Gastrocnemius medialis (tissue), 4 donors: ENCODE measurements around the gene SLC30A7. TPM values are rescaled to one million over a fixed set of nuclear protein-coding genes. Genes with fewer than 3 reads are reported as not detected.

Source experiments
- ATAC-seq, 2 donors: fragments of 150-250 bp; one replicate each; pipeline ENCODE4 v1.9.1; 2016
- DNase-seq, 2 donors: peaks; one replicate each; pipeline ENCODE4 v3.0.0-alpha.2; 2019
- H3K27ac ChIP-seq, 4 donors: fragments of 200-600 bp; sonication (generic); 1 replicate in 1 of 4; 2 replicates in 3 of 4; pipeline ENCODE4 v1.5.1; 2016 to 2018; ENCODE audit warnings: mild to moderate bottlenecking in 2 of 4, moderate library complexity in 1 of 4
- H3K27me3 ChIP-seq, 3 donors: fragments of 200-600 bp; sonication (generic) in 2 of 3; 1 replicate in 1 of 3; 2 replicates in 2 of 3; pipeline versions ENCODE4 v1.5.1 to v1.6.0; 2016 to 2019; ENCODE audit warnings: mild to moderate bottlenecking in 1 of 3, moderate library complexity in 1 of 3
- H3K36me3 ChIP-seq, 2 donors: fragments of 200-600 bp; sonication (generic) in 1 of 2; one replicate each; pipeline ENCODE4 v1.5.1; 2017 to 2018
- H3K4me1 ChIP-seq, 2 donors: fragments of 200-600 bp; sonication (generic) in 1 of 2; one replicate each; pipeline ENCODE4 v1.5.1; 2016 to 2017; ENCODE audit warnings: mild to moderate bottlenecking in 2 of 2
- H3K4me3 ChIP-seq, 4 donors: fragments of 200-600 bp; sonication (generic) in 3 of 4; 1 replicate in 1 of 4; 2 replicates in 3 of 4; pipeline ENCODE4 v1.5.1; 2016 to 2019; ENCODE audit warnings: mild to moderate bottlenecking in 2 of 4
- H3K9me3 ChIP-seq, 3 donors: fragments of 200-600 bp; sonication (generic) in 2 of 3; 1 replicate in 1 of 3; 2 replicates in 2 of 3; pipeline ENCODE4 v1.5.1; 2016 to 2019
- POLR2A ChIP-seq, 2 donors: fragments of 450-650 bp; IDR thresholded peaks; one replicate each; pipeline ENCODE4 v1.6.1; 2017; ENCODE audit warnings: antibody characterized with exemption in 2 of 2, mild to moderate bottlenecking in 2 of 2, moderate library complexity in 2 of 2
- in situ Hi-C, 4 donors: fragments of 200-750 bp; cut with MboI; loops; one replicate each; pipeline versions ENCODE4 v1.15.0 to v1.8.0; 2017; ENCODE audit warnings: low sequenced_read_pairs in 4 of 4
- intact Hi-C: fragments of 100-400 bp; cut with DNase I; formaldehyde crosslinking; loops from one replicate; pipeline ENCODE4 v1.15.1; 2023; ENCODE audit warnings: low total_unique reads
- total RNA-seq, 4 donors: library from RNA; depleted of rRNA; stranded (reverse); fragments of >200 nt; gene quantifications; one replicate each; pipeline versions ENCODE4 v1.1.0 to v1.2.3, GENCODE V29; 2016
- TF ChIP-seq, protein P1 (sequence below), 5 experiments: fragments of 450-650 bp in 3 of 5; fragments of 200-600 bp in 2 of 5; sonication (generic) in 2 of 5; IDR thresholded peaks in 4 of 5; conservative IDR thresholded peaks in 1 of 5; 1 replicate in 4 of 5; 2 replicates in 1 of 5; pipeline ENCODE4 v1.5.1; 2016 to 2019; ENCODE audit warnings: antibody characterized with exemption in 5 of 5, mild to moderate bottlenecking in 3 of 5, moderate library complexity in 3 of 5

Gene SLC30A7
- total RNA-seq, 4 donors from 2014 or later: 1.5 to 6.2 (median 3.5) TPM

DNA sequence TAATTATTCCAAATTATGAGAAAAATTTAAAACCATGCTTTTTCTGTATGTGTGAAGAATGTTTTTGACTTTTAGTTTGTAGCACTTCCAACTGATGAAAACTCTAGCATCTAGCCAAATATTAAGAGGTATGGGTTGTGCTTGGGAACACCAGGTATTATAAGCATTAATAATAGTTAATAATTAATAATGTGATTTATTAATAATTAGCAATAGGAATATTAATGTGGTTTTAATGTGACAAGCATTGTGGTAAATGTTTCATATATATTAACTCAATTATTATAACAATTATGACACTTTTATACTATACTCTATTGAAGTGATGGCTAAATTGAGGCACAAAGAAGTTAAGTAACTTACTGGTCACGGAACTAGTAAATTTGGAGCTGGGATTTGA lies 7.9 kb downstream of the SLC30A7 start:
- intact Hi-C loops (no loop called here), in situ Hi-C loops (no loop called here)
- Histone ChIP-seq H3K9me3 (no peaks in the 10 kb centered on the region), H3K27ac (no peak overlapping the region), H3K4me1 (no peaks in the 10 kb centered on the region), H3K4me3 (no peak overlapping the region), H3K36me3 (peaks cover 0 to 47% of the 10 kb centered on the region in 2 donors), H3K27me3 (no peaks in the 10 kb centered on the region)
- DNase-seq (no peak), ATAC-seq (no peak)
- TF ChIP-seq POLR2A (IDR thresholded peaks at IDR 0.05): no peak
- TF ChIP-seq, protein P1, sequence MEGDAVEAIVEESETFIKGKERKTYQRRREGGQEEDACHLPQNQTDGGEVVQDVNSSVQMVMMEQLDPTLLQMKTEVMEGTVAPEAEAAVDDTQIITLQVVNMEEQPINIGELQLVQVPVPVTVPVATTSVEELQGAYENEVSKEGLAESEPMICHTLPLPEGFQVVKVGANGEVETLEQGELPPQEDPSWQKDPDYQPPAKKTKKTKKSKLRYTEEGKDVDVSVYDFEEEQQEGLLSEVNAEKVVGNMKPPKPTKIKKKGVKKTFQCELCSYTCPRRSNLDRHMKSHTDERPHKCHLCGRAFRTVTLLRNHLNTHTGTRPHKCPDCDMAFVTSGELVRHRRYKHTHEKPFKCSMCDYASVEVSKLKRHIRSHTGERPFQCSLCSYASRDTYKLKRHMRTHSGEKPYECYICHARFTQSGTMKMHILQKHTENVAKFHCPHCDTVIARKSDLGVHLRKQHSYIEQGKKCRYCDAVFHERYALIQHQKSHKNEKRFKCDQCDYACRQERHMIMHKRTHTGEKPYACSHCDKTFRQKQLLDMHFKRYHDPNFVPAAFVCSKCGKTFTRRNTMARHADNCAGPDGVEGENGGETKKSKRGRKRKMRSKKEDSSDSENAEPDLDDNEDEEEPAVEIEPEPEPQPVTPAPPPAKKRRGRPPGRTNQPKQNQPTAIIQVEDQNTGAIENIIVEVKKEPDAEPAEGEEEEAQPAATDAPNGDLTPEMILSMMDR (IDR thresholded peaks at IDR 0.05 in 4 of 5, conservative IDR thresholded peaks at IDR 0.05 in 1 of 5): no peak

DNA sequence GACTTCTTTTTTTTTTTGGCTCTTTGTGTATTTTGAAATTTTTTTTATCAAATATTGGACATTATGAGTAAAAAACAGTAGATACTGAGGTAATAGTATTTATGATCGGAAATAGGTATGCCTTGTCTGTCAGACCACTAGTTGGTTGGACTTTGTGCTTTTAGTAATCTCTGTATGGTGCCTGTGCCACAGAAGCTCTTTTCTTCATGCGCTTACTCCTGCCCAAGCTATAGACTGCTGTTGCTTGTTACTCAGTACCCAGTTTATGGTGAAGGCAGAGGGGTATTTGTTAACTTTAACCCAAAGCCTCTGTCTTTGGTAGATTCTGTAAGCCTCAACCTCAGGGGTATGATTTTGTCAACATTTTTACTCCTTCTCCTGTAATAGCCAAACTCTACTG lies 8.6 kb downstream of the SLC30A7 start:
- no peaks in the 10 kb centered on the region for H3K27me3 ChIP-seq
- no peak for DNase-seq
- in situ Hi-C loops (no loop called here), intact Hi-C loops (no loop called here)
- H3K27ac ChIP-seq: no peak overlapping the region
- no peaks in the 10 kb centered on the region for H3K4me1 ChIP-seq
- peaks cover 0 to 46% of the 10 kb centered on the region in 2 donors for H3K36me3 ChIP-seq
- no peak for ATAC-seq
- no peak for TF ChIP-seq POLR2A (IDR thresholded peaks at IDR 0.05)
- TF ChIP-seq, protein P1 (IDR thresholded peaks at IDR 0.05 in 4 of 5, conservative IDR thresholded peaks at IDR 0.05 in 1 of 5): no peak
- no peak overlapping the region for H3K4me3 ChIP-seq
- H3K9me3 ChIP-seq: no peaks in the 10 kb centered on the region

DNA sequence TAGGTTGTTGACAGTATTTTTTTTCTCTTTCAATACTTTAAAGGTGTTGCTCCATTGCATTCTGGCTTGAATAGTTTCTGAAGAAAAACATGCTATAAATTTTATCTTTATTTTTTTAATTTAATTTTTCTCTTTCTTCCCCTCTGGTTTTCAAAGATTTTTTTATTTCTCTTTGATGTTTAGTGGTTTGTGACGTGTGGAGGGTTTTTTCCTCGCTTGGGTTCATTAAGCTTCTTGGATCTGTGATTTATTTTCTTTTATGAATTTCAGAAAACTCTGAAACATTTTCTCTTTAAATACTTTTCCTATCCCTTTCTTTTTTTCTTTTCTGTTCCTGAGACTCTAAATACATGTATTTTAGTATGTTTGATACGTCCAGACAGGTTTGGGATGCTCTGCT lies 9.3 kb downstream of the SLC30A7 start:
- Histone ChIP-seq H3K36me3 (peaks cover 0 to 46% of the 10 kb centered on the region in 2 donors), H3K27me3 (no peaks in the 10 kb centered on the region), H3K27ac (no peak overlapping the region), H3K9me3 (no peaks in the 10 kb centered on the region), H3K4me3 (no peak overlapping the region), H3K4me1 (no peaks in the 10 kb centered on the region)
- ATAC-seq: no peak
- in situ Hi-C loops (no loop called here), intact Hi-C loops (no loop called here)
- no peak for DNase-seq
- TF ChIP-seq POLR2A (IDR thresholded peaks at IDR 0.05): no peak
- TF ChIP-seq, protein P1 (IDR thresholded peaks at IDR 0.05 in 4 of 5, conservative IDR thresholded peaks at IDR 0.05 in 1 of 5): no peak

DNA sequence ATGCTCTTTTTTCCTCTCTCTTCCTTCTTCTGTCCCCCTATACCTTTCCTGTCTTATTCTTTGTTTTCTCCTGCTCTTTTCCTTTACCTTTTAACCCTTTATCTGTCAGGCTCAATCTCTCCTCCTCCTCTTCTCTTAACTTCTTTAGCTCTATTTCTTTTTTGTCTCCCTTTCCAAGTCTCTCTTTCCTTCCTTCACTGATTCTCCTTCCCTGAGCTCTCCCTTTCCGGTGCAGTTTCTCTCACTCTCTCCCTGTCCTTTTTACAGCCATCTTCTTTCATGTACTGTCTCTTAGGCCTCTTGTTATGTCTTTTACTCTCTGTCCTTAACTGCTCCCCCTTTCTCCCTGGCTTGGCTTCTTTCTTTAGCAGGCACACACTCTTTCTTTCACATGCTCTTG lies 12.0 kb downstream of the SLC30A7 start:
- DNase-seq (no peak), ATAC-seq (no peak)
- Histone ChIP-seq H3K4me1 (no peaks in the 10 kb centered on the region), H3K27ac (no peak overlapping the region), H3K9me3 (no peaks in the 10 kb centered on the region), H3K36me3 (peaks cover 0 to 56% of the 10 kb centered on the region in 2 donors), H3K27me3 (no peaks in the 10 kb centered on the region), H3K4me3 (no peak overlapping the region)
- in situ Hi-C loops (no loop called here), intact Hi-C loops (no loop called here)
- no peak for TF ChIP-seq POLR2A (IDR thresholded peaks at IDR 0.05)
- TF ChIP-seq, protein P1 (IDR thresholded peaks at IDR 0.05 in 4 of 5, conservative IDR thresholded peaks at IDR 0.05 in 1 of 5): no peak

- no peaks in the 10 kb centered on the region for H3K9me3 ChIP-seq
- no peaks in the 10 kb centered on the region for H3K27me3 ChIP-seq
- intact Hi-C loops (no loop called here), in situ Hi-C loops (no loop called here)
- peaks cover 0 to 67% of the 10 kb centered on the region in 2 donors for H3K36me3 ChIP-seq
- H3K4me3 ChIP-seq: no peak overlapping the region
- no peak overlapping the region for H3K27ac ChIP-seq
- no peak for TF ChIP-seq POLR2A (IDR thresholded peaks at IDR 0.05)
- TF ChIP-seq, protein P1 (IDR thresholded peaks at IDR 0.05 in 4 of 5, conservative IDR thresholded peaks at IDR 0.05 in 1 of 5): no peak
- DNase-seq: no peak
- no peak for ATAC-seq
- no peaks in the 10 kb centered on the region for H3K4me1 ChIP-seq
Observed at GRCh38 chr1:100909018-100909417, 13.1 kb downstream of the SLC30A7 start.
